Hindlimb muscle (tissue), 1 donor: ENCODE data around the gene AUH. TPM values are rescaled to one million over a fixed set of nuclear protein-coding genes. Genes with fewer than 3 reads are reported as not detected.
"Not testable (repeated sequence)": the region's sequence is repeated elsewhere in the genome, so short reads cannot be mapped to it uniquely, and the experiment has no call there.

Source experiments
- DNase-seq: peaks from one replicate; pipeline ENCODE4 v3.0.0-alpha.2; 2013
- polyA plus RNA-seq: library from polyadenylated mRNA; unstranded; fragments of 120-200 nt; gene quantifications from one replicate; pipeline ENCODE4 v1.2.1, GENCODE V29; 2013; ENCODE audit not compliant: insufficient read length

Gene AUH, protein sequence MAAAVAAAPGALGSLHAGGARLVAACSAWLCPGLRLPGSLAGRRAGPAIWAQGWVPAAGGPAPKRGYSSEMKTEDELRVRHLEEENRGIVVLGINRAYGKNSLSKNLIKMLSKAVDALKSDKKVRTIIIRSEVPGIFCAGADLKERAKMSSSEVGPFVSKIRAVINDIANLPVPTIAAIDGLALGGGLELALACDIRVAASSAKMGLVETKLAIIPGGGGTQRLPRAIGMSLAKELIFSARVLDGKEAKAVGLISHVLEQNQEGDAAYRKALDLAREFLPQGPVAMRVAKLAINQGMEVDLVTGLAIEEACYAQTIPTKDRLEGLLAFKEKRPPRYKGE
- polyA plus RNA-seq = 12.8 TPM

DNA sequence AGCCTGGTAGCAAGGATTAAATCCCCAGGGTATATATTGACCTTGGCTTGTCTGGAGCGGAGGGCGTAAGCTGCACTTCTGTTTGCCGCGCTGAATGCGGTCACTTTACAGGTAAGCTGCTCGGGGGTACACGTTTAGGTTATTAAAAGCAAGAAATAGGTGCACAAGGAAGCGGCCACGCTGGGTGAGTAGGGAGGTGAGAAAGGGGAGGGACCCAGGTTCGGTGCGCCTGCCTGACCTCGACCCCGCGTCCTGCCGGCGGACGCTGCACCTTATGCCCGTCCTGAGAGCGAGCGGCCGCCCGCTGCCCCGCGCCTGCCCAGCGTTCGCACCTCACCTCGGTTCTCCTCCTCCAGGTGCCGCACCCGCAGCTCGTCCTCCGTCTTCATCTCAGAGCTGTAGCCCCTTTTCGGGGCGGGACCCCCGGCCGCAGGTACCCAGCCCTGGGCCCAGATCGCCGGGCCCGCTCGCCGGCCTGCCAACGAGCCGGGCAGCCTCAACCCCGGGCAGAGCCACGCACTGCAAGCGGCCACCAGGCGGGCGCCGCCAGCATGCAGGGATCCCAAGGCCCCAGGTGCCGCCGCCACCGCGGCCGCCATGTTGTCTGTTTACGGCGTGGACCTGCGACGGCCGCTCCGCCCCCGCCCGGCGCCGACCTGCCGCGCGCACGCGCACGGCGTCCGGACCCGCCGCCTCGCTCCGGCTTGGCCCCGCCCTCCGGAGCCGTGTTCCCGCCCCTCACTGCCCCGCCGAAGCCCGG, at the start of gene AUH:
Gene AUH (minus strand): TSS at position 628 of the 760 bp plus-strand sequence. CDS start 29 bp downstream, at position 599.
- peak; percentile 91 for DNase-seq

GRCh38 chr9:91411096-91411771, 49.5 kb upstream of the AUH start:
- no peak for DNase-seq

DNA sequence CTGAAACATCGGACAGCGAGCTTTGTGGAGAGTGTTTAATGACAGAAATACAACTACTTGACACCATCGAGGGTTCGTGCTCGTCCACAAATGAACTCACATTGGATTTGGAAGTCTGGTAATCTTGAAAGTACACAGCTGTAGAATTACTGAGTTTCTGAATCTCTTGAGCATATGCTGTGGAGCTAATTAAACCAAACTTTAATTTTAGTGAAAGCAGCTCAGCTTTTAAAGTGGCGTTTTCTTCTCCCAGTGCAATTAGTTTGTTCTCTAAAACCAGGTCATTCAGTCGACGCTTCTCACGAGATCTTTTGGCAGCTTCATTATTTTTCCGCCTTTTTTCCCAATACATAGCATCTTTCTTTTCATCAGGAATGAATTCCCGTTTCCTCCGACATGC, 48.4 kb upstream of the AUH start:
- no peak for DNase-seq

DNA sequence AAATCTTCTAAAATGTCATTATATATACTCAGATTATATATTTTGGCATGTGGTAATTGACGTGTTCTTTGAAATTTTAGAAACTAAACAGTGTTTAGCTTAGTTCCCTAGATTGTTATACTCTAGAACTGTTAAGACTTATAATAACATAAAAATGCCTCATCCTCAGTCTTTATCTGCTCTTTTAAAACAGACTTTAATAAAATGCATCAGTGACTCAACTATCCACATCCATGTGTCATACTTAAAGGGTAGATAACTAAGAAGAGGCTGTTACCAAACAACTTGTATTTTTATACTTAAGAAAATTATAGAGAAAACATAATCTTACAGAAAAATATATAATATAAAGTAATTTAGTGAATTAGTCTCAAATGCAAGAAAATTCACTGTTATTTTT, 46.8 kb upstream of the AUH start:
- no peak for DNase-seq

DNA sequence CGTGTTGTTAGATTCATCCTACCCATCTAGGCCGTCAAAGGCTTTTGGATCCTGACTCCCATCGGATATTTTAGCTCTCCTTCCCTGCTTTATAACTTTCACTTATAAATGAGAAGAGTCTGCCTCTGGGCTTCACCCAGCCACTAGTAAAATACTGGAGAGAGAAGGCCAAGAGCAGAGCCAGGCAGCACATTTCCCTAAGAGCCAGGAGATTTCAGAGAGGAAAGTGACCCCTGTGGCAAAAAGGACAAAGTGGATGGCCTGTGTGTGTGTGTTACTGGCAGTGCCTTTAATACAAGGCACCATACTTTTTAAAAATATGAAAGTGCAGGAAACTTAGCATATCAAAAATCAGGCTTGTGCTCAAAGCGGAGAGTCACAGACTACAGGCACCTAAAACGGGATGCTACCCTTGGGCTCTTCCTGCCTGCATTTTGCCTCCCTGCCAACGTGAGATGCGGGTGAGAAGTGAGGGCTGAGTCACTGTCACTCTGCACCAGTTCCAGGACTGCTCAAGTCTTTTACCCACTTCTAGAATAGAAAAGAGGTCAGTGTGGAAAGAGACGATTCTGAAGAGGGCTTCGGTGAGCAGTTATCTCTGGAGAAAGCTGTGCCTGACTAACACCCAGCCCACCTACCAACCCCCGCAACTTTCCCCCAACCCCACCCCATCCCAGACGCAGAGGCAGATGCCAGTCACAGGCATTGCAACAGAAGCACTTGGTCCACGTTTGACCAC, 46.0 kb upstream of the AUH start:
- DNase-seq = no peak

DNA sequence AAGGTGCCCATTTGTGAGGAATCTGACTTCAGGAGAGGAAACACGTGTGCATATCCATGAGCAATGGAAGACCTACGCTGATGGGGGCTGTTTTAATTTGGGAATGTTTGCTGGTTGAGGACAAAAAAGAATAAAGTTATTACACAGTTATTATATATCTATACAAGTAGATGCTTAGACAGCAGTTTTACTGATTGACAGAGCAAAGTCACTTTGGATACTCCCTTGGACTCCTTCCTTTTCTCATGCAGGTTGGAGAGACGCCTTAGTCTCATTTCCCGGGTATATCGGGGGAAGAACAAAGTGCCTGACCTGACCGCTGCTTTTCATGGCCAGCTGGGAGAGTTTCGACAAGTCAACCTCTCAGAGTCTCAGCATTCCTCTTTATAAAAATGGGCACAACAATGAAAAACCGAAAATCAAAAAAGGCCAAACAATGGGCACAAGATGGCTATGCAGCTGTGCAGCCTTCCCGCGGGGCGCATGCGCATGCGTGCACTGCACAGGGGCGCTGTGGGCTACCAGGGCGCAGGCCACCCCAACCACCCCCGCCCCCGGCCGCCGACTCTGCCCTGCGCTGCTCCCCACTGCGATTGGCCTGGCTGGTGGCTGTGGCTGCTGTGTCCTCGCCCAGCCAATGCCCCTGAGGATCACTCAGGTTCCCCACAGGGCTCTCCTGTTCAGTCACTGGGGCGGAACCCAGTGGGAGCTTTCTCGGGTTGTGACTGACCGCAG, 43.8 kb upstream of the AUH start:
- no peak for DNase-seq

GRCh38 chr9:91403665-91404543, 42.2 kb upstream of the AUH start:
- no peak for DNase-seq

DNA sequence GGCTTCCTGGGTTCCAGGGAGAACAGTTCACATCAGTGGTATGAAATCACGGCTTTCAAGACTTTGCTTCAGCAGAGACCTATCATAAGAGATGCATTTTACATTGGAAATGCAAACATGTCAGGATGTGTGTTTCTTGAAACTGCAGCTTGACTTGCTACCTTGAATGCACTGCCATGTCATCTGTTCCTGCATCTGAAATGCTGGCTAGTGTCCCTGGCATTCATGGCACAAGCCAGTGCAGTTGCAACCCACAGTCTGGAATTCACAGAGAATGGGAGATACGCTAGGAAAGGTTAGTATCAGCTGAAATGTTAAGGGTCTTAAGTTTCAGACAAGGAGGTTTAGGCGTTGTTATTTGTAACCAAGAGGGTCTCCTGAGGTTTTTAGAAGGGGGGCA, 37.2 kb upstream of the AUH start:
- no peak for DNase-seq

DNA sequence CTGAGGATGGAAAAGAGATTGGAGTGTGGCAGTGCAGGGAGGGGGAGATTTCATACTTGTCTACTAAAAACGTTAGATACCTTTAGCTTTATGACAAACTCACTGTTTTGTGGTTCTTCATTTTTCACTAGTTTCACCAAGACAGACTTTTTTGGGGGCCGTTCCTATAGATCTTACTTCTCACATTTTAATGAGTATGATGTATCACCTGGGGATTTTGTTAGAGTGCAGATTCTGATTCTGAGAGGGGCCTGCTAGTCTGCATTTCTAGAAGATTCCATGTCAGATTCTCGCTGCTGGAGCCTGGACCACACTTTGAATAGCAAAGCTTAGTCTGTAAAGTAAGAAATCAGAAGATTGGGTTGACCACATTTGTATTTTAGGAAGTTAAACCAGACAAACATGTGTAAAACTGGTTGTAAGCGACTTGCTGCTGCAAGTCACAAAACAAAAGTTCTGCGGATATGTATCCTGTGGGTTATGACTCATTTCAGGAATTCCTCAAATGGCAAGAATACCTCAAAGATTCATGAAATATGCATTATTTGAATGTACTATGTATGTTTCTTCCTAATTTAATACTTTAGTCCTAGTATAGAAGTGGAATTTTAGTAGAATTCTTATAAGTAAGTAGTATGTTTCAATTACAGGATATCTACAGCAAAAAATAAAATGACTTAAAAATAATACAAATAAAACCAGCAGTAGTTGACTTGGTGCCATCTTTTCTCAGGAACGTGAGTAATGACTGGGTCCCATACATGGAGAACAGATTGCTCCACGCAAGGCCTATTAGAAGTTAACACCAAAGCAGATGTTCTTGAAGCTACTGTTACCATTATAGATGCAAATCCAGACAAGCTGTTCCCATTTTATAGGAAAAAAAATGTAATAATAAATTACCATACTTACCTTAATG, 34.1 kb upstream of the AUH start:
- DNase-seq = no peak

GRCh38 chr9:91395106-91395552, 33.4 kb upstream of the AUH start:
- DNase-seq = no peak

DNA sequence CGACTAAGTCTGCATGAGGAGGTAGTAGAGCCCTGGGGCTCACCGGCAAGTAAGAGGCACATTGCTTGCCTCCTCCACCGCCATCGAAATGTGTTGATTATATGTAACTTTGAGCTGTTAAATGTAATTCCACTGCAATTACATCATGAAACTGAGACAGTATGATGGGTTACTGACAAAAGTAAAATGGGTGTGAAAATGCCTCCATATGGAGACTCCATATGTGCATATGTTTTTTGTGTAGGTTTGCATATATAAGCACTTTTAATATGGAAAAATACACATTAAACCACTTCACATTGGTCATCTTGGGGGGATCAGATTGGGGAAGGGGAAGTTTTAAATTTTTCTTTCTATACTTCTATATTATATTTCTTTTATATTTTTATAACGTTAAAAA, 32.1 kb upstream of the AUH start:
- no peak for DNase-seq

GRCh38 chr9:91392435-91392834, 30.7 kb upstream of the AUH start:
- no peak for DNase-seq

DNA sequence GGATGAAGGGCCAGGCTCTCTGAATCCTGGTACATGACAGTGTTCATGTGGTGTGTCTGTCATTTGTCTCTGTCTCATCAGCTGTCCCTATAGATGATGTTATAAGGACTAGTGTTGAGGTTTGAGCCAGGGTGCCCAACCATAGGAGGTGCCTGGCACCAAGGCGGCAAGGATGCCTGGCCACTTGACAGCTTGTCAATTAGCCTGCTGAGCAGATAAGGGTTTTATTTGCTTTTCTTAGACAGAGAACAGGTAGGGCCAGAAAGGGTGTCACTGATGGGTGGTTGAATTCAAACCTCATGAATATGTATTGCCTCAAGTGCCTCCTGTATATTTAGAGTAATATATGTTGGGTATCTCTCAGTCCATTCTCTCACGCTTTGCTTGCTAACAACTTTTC, 30.1 kb upstream of the AUH start:
- no peak for DNase-seq

DNA sequence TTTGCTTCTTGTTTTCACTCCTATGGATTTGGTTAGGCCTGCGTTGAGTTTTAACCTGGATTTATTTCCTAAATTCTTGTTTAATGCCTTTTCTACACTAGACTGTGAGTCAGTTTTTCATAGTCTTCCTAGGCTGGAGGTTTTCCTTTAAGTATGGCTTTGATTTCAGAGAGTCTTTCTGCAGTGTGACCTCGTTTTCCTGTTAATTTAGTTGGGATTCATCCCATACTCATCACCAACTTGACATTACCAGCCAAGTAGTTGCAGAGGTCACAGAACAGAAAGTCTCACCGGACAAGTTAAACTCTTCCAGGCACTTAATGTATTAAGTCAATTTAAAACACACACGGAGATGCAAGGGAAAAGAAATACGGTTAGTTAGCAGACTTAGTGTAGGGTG, 29.7 kb upstream of the AUH start:
- no peak for DNase-seq

DNA sequence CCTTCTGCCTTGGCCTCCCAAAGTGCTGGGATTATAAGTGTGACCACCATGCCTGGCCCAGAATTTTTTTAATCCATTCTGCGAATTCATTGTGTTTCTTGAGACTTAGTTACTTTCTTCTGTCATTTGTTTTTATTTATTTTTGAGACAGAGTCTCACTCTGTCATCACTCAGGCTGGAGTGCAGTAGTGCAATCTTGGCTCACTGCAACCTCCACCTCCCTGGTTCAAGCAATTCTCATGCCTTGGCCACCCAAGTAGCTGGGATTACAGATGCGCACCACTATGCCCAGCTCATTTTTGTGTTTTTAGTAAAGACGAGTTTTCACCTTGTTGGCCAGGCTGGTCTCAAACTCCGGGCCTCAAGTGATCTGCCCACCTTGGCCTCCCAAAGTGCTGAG, 28.0 kb upstream of the AUH start:
- DNase-seq = not testable (repeated sequence)

- DNase-seq = no peak
Observed at GRCh38 chr9:91386765-91387164, 25.0 kb upstream of the AUH start.

GRCh38 chr9:91384954-91385353, 23.2 kb upstream of the AUH start:
- DNase-seq = no peak

- DNase-seq = no peak
Observed at GRCh38 chr9:91383577-91383976, 21.9 kb upstream of the AUH start.

DNA sequence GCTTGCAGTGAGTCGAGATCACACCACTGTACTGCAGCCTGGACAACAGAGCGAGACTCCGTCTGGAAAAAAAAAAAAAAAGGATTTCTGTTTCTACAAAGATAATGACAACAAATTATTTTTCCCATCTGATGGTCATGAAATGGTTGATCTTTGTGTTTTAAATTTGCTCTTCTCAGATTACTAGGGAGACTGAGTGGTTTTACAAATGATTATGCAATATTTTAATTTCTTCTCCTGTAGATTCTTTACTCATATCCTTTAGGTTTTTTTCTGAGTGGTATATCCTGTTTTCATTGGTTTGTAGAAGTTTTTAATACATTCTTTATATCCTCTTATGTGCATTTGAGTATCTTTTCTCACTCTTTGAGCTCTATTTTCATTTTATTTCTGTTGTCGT, 20.6 kb upstream of the AUH start:
- DNase-seq = no peak

GRCh38 chr9:91379426-91379825, 17.7 kb upstream of the AUH start:
- no peak for DNase-seq
